ENCODE results near the gene EPB41L5.
"Not testable (repeated sequence)": the region's sequence is repeated elsewhere in the genome, so short reads cannot be mapped to it uniquely, and the experiment has no call there.

The EPB41L5 gene

GRCh38 chr2:120029672-120030640 is 17.1 kb downstream of the EPB41L5 start:
- no peak for DNase-seq (ENCODE audit: low read depth in 2 of 2)

GRCh38 chr2:120032297-120032696 is 19.4 kb downstream of the EPB41L5 start:
- no peak for DNase-seq (ENCODE audit: low read depth in 2 of 2)

- no peak for DNase-seq (ENCODE audit: low read depth in 2 of 2)
Observed at GRCh38 chr2:120034027-120034426, 21.1 kb downstream of the EPB41L5 start.

GRCh38 chr2:120034621-120035020 is 21.7 kb downstream of the EPB41L5 start:
- DNase-seq (ENCODE audit: low read depth in 2 of 2) = no peak

- DNase-seq (ENCODE audit: low read depth in 2 of 2) = no peak
Observed at GRCh38 chr2:120036145-120036544, 23.3 kb downstream of the EPB41L5 start.

- DNase-seq (ENCODE audit: low read depth in 2 of 2) = no peak
Observed at GRCh38 chr2:120037995-120038541, 25.2 kb downstream of the EPB41L5 start.

GRCh38 chr2:120042359-120042758 is 29.5 kb downstream of the EPB41L5 start:
- no peak for DNase-seq (ENCODE audit: low read depth in 2 of 2)

GRCh38 chr2:120044336-120044735 is 31.5 kb downstream of the EPB41L5 start:
- DNase-seq (ENCODE audit: low read depth in 2 of 2) = no peak

- not testable (repeated sequence) for DNase-seq (ENCODE audit: low read depth in 2 of 2)
Observed at GRCh38 chr2:120045775-120046174, 32.9 kb downstream of the EPB41L5 start.

- not testable (repeated sequence) for DNase-seq (ENCODE audit: low read depth in 2 of 2)
Observed at GRCh38 chr2:120046252-120046651, 33.4 kb downstream of the EPB41L5 start.

GRCh38 chr2:120052597-120052996 is 39.7 kb downstream of the EPB41L5 start:
- DNase-seq (ENCODE audit: low read depth in 2 of 2) = no peak

GRCh38 chr2:120053891-120054290 is 41.0 kb downstream of the EPB41L5 start:
- DNase-seq (ENCODE audit: low read depth in 2 of 2) = no peak

GRCh38 chr2:120059483-120059882 is 46.6 kb downstream of the EPB41L5 start:
- no peak for DNase-seq (ENCODE audit: low read depth in 2 of 2)

GRCh38 chr2:120060088-120060623 is 47.3 kb downstream of the EPB41L5 start:
- DNase-seq (ENCODE audit: low read depth in 2 of 2) = no peak

- DNase-seq (ENCODE audit: low read depth in 2 of 2) = no peak
Observed at GRCh38 chr2:120064664-120065063, 51.8 kb downstream of the EPB41L5 start.

- DNase-seq (ENCODE audit: low read depth in 2 of 2) = no peak
Observed at GRCh38 chr2:120066800-120067547, 54.1 kb downstream of the EPB41L5 start.

GRCh38 chr2:120068040-120068658 is 55.3 kb downstream of the EPB41L5 start:
- DNase-seq (ENCODE audit: low read depth in 2 of 2) = not testable (repeated sequence)

- no peak for DNase-seq (ENCODE audit: low read depth in 2 of 2)
Observed at GRCh38 chr2:120075545-120075944, 62.7 kb downstream of the EPB41L5 start.

GRCh38 chr2:120077896-120078295 is 65.0 kb downstream of the EPB41L5 start:
- no peak for DNase-seq (ENCODE audit: low read depth in 2 of 2)

- no peak for DNase-seq (ENCODE audit: low read depth in 2 of 2)
Observed at GRCh38 chr2:120079647-120080046, 66.8 kb downstream of the EPB41L5 start.

GRCh38 chr2:120091436-120091835 is 78.6 kb downstream of the EPB41L5 start:
- no peak for DNase-seq (ENCODE audit: low read depth in 2 of 2)

GRCh38 chr2:120094795-120095194 is 81.9 kb downstream of the EPB41L5 start:
- no peak for DNase-seq (ENCODE audit: low read depth in 2 of 2)
